PFSK-1 (cell line): Measurements from ENCODE around the gene ARNT2.
A peak's percentile ranks its signal among the peaks of the same experiment; 100 is the strongest.

ENCODE experiments used
- FOXP2 ChIP-seq: optimal IDR thresholded peaks from 2 replicates; pipeline ENCODE3; 2011; ENCODE audit warnings: borderline replicate concordance, control low read depth, inconsistent platforms; ENCODE audit not compliant: insufficient read depth; ENCODE audit errors: extremely low read length, extremely low read depth
- POLR2AphosphoS5 ChIP-seq: IDR thresholded peaks from 2 replicates; pipeline ENCODE4 v1.6.1; 2012; ENCODE audit warnings: low read depth, mild to moderate bottlenecking, control low read depth, low read length, moderate library complexity
- REST ChIP-seq, 2 experiments: IDR thresholded peaks; 2 replicates each; pipeline versions ENCODE4 v1.6.1 to v1.8.0; 2011 to 2012; ENCODE audit warnings: low read depth in 2 of 2, low read length in 2 of 2, control low read depth in 1 of 2, inconsistent platforms in 1 of 2, mild to moderate bottlenecking in 1 of 2, moderate library complexity in 1 of 2; ENCODE audit not compliant: insufficient read depth in 1 of 2
- SIN3A ChIP-seq: IDR thresholded peaks from 2 replicates; pipeline ENCODE4 v1.6.1; 2012; ENCODE audit warnings: mild to moderate bottlenecking, low read length, moderate library complexity, borderline replicate concordance; ENCODE audit not compliant: insufficient read depth
- TAF1 ChIP-seq: IDR thresholded peaks from 2 replicates; pipeline ENCODE4 v1.6.1; 2012; ENCODE audit warnings: low read length, control low read depth, borderline replicate concordance; ENCODE audit not compliant: insufficient read depth

Gene ARNT2

DNA sequence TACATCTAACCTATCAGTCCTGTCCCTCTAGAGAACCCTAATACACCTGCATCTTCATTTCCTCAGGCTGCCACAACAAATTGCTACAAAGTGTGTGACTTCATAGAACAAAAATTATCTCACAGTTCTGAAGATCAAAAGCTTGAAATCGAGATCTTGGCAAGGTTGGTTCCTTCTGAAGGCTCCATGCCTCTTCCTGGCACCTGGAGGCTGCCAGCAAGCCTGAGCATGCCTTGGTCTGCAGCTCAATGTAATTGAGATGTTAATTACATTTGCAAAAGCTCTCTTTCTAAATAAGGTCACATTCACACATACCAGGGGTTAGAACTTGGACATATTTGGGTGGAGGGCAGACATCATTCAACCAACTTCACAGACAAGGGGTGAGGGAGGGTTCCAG is 204.5 kb downstream of the ARNT2 start:
- no peak for TF ChIP-seq SIN3A
- no peak for TF ChIP-seq TAF1
- TF ChIP-seq REST (IDR thresholded peaks at IDR 0.05; ENCODE audit: insufficient read depth in 1 of 2, low read depth in 2 of 2, low read length in 2 of 2): no peak
- no peak for TF ChIP-seq FOXP2
- no peak for TF ChIP-seq POLR2AphosphoS5

DNA sequence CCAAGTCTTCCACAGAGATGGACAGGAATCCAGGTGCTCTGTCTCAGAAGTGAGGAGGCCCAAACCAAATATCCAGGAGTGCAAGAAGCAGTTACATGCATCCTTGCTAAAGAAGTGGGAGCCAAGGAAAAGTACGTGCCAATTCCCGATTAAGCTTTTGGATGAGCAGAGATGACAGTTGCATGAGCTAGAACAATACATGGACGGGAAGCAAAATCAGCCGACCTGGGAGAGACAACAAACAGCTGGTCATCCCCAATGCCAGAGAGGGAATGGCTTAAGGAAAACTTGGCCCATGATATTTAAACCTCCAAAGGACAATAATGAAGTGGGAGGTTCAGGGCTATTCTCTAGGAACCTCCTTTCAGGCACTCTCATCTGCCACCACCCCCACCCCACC is 204.9 kb downstream of the ARNT2 start:
- TF ChIP-seq REST (IDR thresholded peaks at IDR 0.05; ENCODE audit: insufficient read depth in 1 of 2, low read depth in 2 of 2, low read length in 2 of 2) (no peak), SIN3A (no peak), TAF1 (no peak), POLR2AphosphoS5 (no peak), FOXP2 (no peak)

GRCh38 chr15:80609512-80609946 is 205.3 kb downstream of the ARNT2 start:
- TF ChIP-seq REST (IDR thresholded peaks at IDR 0.05; ENCODE audit: insufficient read depth in 1 of 2, low read depth in 2 of 2, low read length in 2 of 2) (0 out of 4 replicates have a peak, but pooled peaks of 1 of the 2 experiments have one; percentile 29), FOXP2 (peak; percentile 51), POLR2AphosphoS5 (peak; percentile 18; the same call in 1 of the 2 replicates), TAF1 (no peak)

DNA sequence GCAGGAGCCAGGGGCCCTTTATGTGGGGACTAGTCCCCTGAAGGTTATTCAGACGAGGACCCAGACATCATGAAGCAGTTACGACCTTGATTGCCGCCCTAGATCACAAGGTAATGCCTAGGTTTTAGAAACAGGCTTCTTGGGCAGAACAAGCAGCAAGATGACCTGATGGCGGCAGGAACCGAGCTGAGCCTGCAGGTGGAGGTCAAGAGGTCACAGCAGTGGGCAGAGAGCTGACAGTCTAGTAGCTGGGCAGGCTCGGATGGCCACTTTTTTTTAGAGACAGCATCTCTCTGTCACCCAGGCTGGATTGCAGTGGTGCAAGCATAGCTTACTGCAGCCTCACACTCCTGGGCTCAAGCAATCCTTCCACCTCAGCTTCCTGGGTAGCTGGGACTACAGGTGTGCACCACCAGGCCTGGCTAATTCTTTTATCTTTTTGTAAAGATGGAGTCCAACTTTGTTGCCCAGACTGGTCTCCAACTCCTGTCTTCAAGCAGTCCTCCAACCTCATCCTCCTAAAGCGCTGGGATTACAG is 207.4 kb downstream of the ARNT2 start:
- TF ChIP-seq SIN3A (no peak), POLR2AphosphoS5 (no peak), REST (IDR thresholded peaks at IDR 0.05; ENCODE audit: insufficient read depth in 1 of 2, low read depth in 2 of 2, low read length in 2 of 2) (no peak), TAF1 (no peak), FOXP2 (no peak)
